SK-N-SH (cell line): ENCODE results near the gene PTPN18. TPM values are rescaled to one million over a fixed set of nuclear protein-coding genes. Genes with fewer than 3 reads are reported as not detected.
A peak's percentile ranks its signal among the peaks of the same experiment; 100 is the strongest.

Source experiments
- CTCF ChIA-PET: fragments of 300-600, 350-600 bp; formaldehyde crosslinking; extraction: SDS; loops from one replicate; lab custom pipeline; 2021; lab: Yijun Ruan, JAX
- POLR2A ChIA-PET: fragments of 350-600 bp; sonication (Branson Sonifier 250); formaldehyde crosslinking; extraction: SDS; loops from one replicate; lab custom pipeline; 2020; ENCODE audit warnings: antibody characterized with exemption, inconsistent platforms; lab: Yijun Ruan, JAX
- DNase-seq: peaks from one replicate; pipeline ENCODE4 v3.0.0; 2012
- H2AFZ ChIP-seq: fragments of 200-600 bp; sonication (generic); 2 replicates; pipeline ENCODE4 v1.8.1; 2016; ENCODE audit warnings: antibody characterized with exemption, mild to moderate bottlenecking, low read depth
- H3F3A ChIP-seq: fragments of 200-600 bp; sonication (generic); replicated peaks from 2 replicates; pipeline ENCODE3; 2016; ENCODE audit warnings: antibody characterized with exemption, mild to moderate bottlenecking; ENCODE audit not compliant: insufficient read depth
- H3K27ac ChIP-seq, 2 experiments: fragments of 200-500 bp in 1 of 2; fragments of 200-600 bp in 1 of 2; sonication (Bioruptor generic) in 1 of 2; sonication (generic), shearing (Covaris generic) in 1 of 2; 2 replicates each; pipeline versions ENCODE4 v1.5.1 to v1.6.1; 2014 to 2016; ENCODE audit warnings: low read depth in 2 of 2, inconsistent platforms in 1 of 2, low read length in 1 of 2, mild to moderate bottlenecking in 1 of 2, mixed read lengths in 1 of 2
- H3K27me3 ChIP-seq: fragments of 200-600 bp; sonication (generic), shearing (Covaris generic); 2 replicates; pipeline ENCODE4 v1.6.1; 2016; ENCODE audit warnings: mixed run types; ENCODE audit not compliant: insufficient read depth
- H3K36me3 ChIP-seq, 2 experiments: fragments of 200-500 bp in 1 of 2; fragments of 200-600 bp in 1 of 2; sonication (Bioruptor generic) in 1 of 2; sonication (generic) in 1 of 2; replicated peaks in 1 of 2; 2 replicates each; pipeline versions ENCODE3 to v1.5.1; 2014 to 2016; ENCODE audit warnings: low read length in 1 of 2, mild to moderate bottlenecking in 1 of 2; ENCODE audit not compliant: insufficient read depth in 2 of 2, control insufficient read depth in 1 of 2
- H3K4me1 ChIP-seq, 2 experiments: fragments of 200-500 bp in 1 of 2; fragments of 200-600 bp in 1 of 2; sonication (Bioruptor generic) in 1 of 2; sonication (generic), shearing (Covaris generic) in 1 of 2; 2 replicates each; pipeline versions ENCODE4 v1.5.1 to v1.6.1; 2014 to 2016; ENCODE audit warnings: low read depth in 1 of 2, low read length in 1 of 2, mixed run types in 1 of 2; ENCODE audit not compliant: insufficient read depth in 2 of 2, control insufficient read depth in 1 of 2
- H3K4me2 ChIP-seq: fragments of 200-600 bp; sonication (generic), shearing (Covaris generic); 2 replicates; pipeline ENCODE4 v1.6.1; 2017; ENCODE audit warnings: mixed run types
- H3K4me3 ChIP-seq, 2 experiments: fragments of 200-500 bp in 1 of 2; fragments of 200-600 bp in 1 of 2; sonication (Bioruptor generic) in 1 of 2; sonication (generic), shearing (Covaris generic) in 1 of 2; 2 replicates each; pipeline versions ENCODE4 v1.5.1 to v1.8.1; 2014 to 2016; ENCODE audit warnings: low read depth in 2 of 2, inconsistent platforms in 1 of 2, low read length in 1 of 2, mild to moderate bottlenecking in 1 of 2, mixed read lengths in 1 of 2, moderate library complexity in 1 of 2
- H3K79me2 ChIP-seq: fragments of 200-600 bp; sonication (generic); 2 replicates; pipeline ENCODE4 v1.8.1; 2017; ENCODE audit warnings: mild to moderate bottlenecking; ENCODE audit not compliant: insufficient read depth
- H3K9ac ChIP-seq: fragments of 200-600 bp; sonication (generic); 2 replicates; pipeline ENCODE4 v1.6.1; 2017; ENCODE audit warnings: mixed run types
- H3K9me2 ChIP-seq: fragments of 200-600 bp; sonication (generic); 2 replicates; pipeline ENCODE4 v1.6.1; 2017; ENCODE audit warnings: mixed run types
- H3K9me3 ChIP-seq: fragments of 200-600 bp; sonication (generic); 2 replicates; pipeline ENCODE4 v1.6.1; 2017; ENCODE audit warnings: mixed run types, mild to moderate bottlenecking, moderate library complexity
- H4K20me1 ChIP-seq: fragments of 200-600 bp; sonication (generic); 2 replicates; pipeline ENCODE4 v1.6.1; 2017; ENCODE audit warnings: mild to moderate bottlenecking, mixed run types; ENCODE audit not compliant: insufficient read depth
- CHD2 ChIP-seq: fragments of 150-350 bp; IDR thresholded peaks from 2 replicates; pipeline ENCODE4 v1.6.1; 2018; ENCODE audit warnings: low read length; ENCODE audit not compliant: partially characterized antibody
- FOSL2 ChIP-seq: IDR thresholded peaks from 2 replicates; pipeline ENCODE4 v1.4.0; 2012; ENCODE audit warnings: low read depth, mild to moderate bottlenecking, moderate library complexity, borderline replicate concordance
- FOXM1 ChIP-seq: IDR thresholded peaks from 2 replicates; pipeline ENCODE4 v1.4.0; 2012; ENCODE audit warnings: low read depth, mild to moderate bottlenecking
- GABPA ChIP-seq: IDR thresholded peaks from 2 replicates; pipeline ENCODE4 v1.4.0; 2012; ENCODE audit warnings: low read depth, mild to moderate bottlenecking
- GATA2 ChIP-seq: sonication (generic); formaldehyde crosslinking; IDR thresholded peaks from 2 replicates; pipeline ENCODE4 v1.5.0; 2020; ENCODE audit warnings: mild to moderate bottlenecking, missing genetic modification reagents
- IRF3 ChIP-seq: fragments of 150-350 bp; IDR thresholded peaks from 2 replicates; pipeline ENCODE4 v1.6.1; 2016; ENCODE audit warnings: mild to moderate bottlenecking, low read depth, low read length
- JUND ChIP-seq: IDR thresholded peaks from 2 replicates; pipeline ENCODE4 v1.4.0; 2012
- MAX ChIP-seq: IDR thresholded peaks from 2 replicates; pipeline ENCODE4 v1.4.0; 2012; ENCODE audit warnings: low read depth
- MXI1 ChIP-seq: IDR thresholded peaks from 2 replicates; pipeline ENCODE4 v1.6.1; 2012; ENCODE audit warnings: mild to moderate bottlenecking, low read depth, low read length, improper control_type of control experiment
- NFIC ChIP-seq: IDR thresholded peaks from 2 replicates; pipeline ENCODE4 v1.4.0; 2012; ENCODE audit warnings: borderline replicate concordance
- PBX3 ChIP-seq: IDR thresholded peaks from 2 replicates; pipeline ENCODE4; 2012
- RAD21 ChIP-seq: IDR thresholded peaks from 2 replicates; pipeline ENCODE4 v1.6.1; 2012; ENCODE audit warnings: mild to moderate bottlenecking, low read length
- SMC3 ChIP-seq: IDR thresholded peaks from 2 replicates; pipeline ENCODE4 v1.6.1; 2012; ENCODE audit warnings: low read depth, low read length, improper control_type of control experiment
- TEAD4 ChIP-seq: IDR thresholded peaks from 2 replicates; pipeline ENCODE4 v1.4.0; 2012; ENCODE audit warnings: mild to moderate bottlenecking, borderline replicate concordance; ENCODE audit not compliant: insufficient read depth
- USF1 ChIP-seq: IDR thresholded peaks from 2 replicates; pipeline ENCODE4 v1.4.0; 2012; ENCODE audit warnings: low read depth, borderline replicate concordance
- YY1 ChIP-seq: IDR thresholded peaks from 2 replicates; pipeline ENCODE4 v1.4.0; 2012; ENCODE audit warnings: low read depth, mild to moderate bottlenecking
- WGBS: methylation state at CpG from one replicate; pipeline ENCODE4 v1.1.6; 2017; ENCODE audit warnings: low lambda C conversion rate; 5-methylcytosine and 5-hydroxymethylcytosine counted together
- polyA plus RNA-seq, 3 experiments: library from polyadenylated mRNA; depleted of rRNA; stranded (reverse); fragments of >200 nt; gene quantifications; 2 replicates each; pipeline ENCODE4 v1.2.3, GENCODE V29; 2012

The PTPN18 gene
- polyA plus RNA-seq, 1 of the 3 experiments (the other 2 are of a cell fraction), result 30.4 TPM

- H3K9ac ChIP-seq, result no peak overlapping the region
- no peaks in the 10 kb centered on the region for H3K79me2 ChIP-seq
- peak overlapping the region; percentile 87 for H3K4me2 ChIP-seq
- ChIA-PET POLR2A (interaction anchor here (0.6 to 3.2 kb wide), 3 partner anchors 18 to 206 kb away, joined by 3 to 10 read pairs (median 6); partner anchors contain the start of gene IMP4), CTCF (interaction anchor here (0.8 to 5.2 kb wide), 4 partner anchors 17 to 407 kb away, joined by 3 to 18 read pairs (median 4); partner anchors contain the start of gene PTPN18)
- H3K9me2 ChIP-seq, result no peaks in the 10 kb centered on the region
- WGBS, result 61% methylated on average over 5 of the region's 16 CpGs
- peak overlapping the region; percentile 71 to 73 for H3K4me3 ChIP-seq
- no peak overlapping the region for H3K27ac ChIP-seq
- TF ChIP-seq FOXM1 (no peak), YY1 (no peak), FOSL2 (no peak), MAX (no peak), NFIC (no peak), IRF3 (no peak), MXI1 (no peak), CHD2 (no peak), GATA2 (CRISPR knock-in tag) (no peak), JUND (no peak), GABPA (no peak), USF1 (no peak), SMC3 (no peak), RAD21 (no peak), PBX3 (no peak), TEAD4 (no peak)
- H3K9me3 ChIP-seq, result no peaks in the 10 kb centered on the region
- H3K36me3 ChIP-seq, result no peaks in the 10 kb centered on the region
- H3K4me1 ChIP-seq, result peaks cover 0 to 10% of the 10 kb centered on the region in 2 experiments; a peak in 1 of 4 replicates
- peaks cover 4% of the 10 kb centered on the region for H3F3A ChIP-seq
- H2AFZ ChIP-seq, result no peak overlapping the region
- no peaks in the 10 kb centered on the region for H4K20me1 ChIP-seq
- H3K27me3 ChIP-seq, result no peaks in the 10 kb centered on the region
- DNase-seq, result no peak
Measured at GRCh38 chr2:130390460-130391057, 34.7 kb downstream of the PTPN18 start.
